Activated CD8-positive, alpha-beta memory T cell treated with anti-CD3 and anti-CD28 coated beads, Interleukin-2, amount 50 U/mL, for 4 hours (primary cell): ENCODE results near the gene HOGA1.
"Not testable (repeated sequence)": the region's sequence is repeated elsewhere in the genome, so short reads cannot be mapped to it uniquely, and the experiment has no call there.

Source experiments
- DNase-seq: peaks from one replicate; pipeline ENCODE4 v3.0.0-alpha.2; 2020

Gene HOGA1

GRCh38 chr10:97555541-97555940 is 28.6 kb upstream of the HOGA1 start:
- not testable (repeated sequence) for DNase-seq

- DNase-seq = not testable (repeated sequence)
Measured at GRCh38 chr10:97560731-97561381, 23.3 kb upstream of the HOGA1 start.

- not testable (repeated sequence) for DNase-seq
Measured at GRCh38 chr10:97561386-97562077, 22.7 kb upstream of the HOGA1 start.

- DNase-seq = not testable (repeated sequence)
Measured at GRCh38 chr10:97562329-97562728, 21.9 kb upstream of the HOGA1 start.

GRCh38 chr10:97563337-97563736 is 20.9 kb upstream of the HOGA1 start:
- DNase-seq = no peak

- no peak for DNase-seq
Measured at GRCh38 chr10:97564776-97565175, 19.4 kb upstream of the HOGA1 start.

GRCh38 chr10:97566336-97566996 is 17.7 kb upstream of the HOGA1 start:
- DNase-seq = no peak

- no peak for DNase-seq
Measured at GRCh38 chr10:97567891-97568290, 16.3 kb upstream of the HOGA1 start.

GRCh38 chr10:97570146-97570788 is 13.9 kb upstream of the HOGA1 start:
- no peak for DNase-seq

GRCh38 chr10:97570789-97571471 is 13.3 kb upstream of the HOGA1 start:
- no peak for DNase-seq

GRCh38 chr10:97571622-97572021 is 12.6 kb upstream of the HOGA1 start:
- no peak for DNase-seq

- peak; percentile 52 for DNase-seq
Measured at GRCh38 chr10:97572214-97572989, 11.8 kb upstream of the HOGA1 start, which contains the start of gene ANKRD2. ANKRD2 (plus strand) TSS chr10:97572779; CDS start chr10:97572789, 10 bp downstream.

GRCh38 chr10:97573021-97573420 is 11.2 kb upstream of the HOGA1 start:
- no peak for DNase-seq

- no peak for DNase-seq
Measured at GRCh38 chr10:97573672-97574071, 10.5 kb upstream of the HOGA1 start.

- no peak for DNase-seq
Measured at GRCh38 chr10:97574374-97575126, 9.6 kb upstream of the HOGA1 start.

- DNase-seq = no peak
Measured at GRCh38 chr10:97575127-97575668, 9.0 kb upstream of the HOGA1 start.

- DNase-seq = not testable (repeated sequence)
Measured at GRCh38 chr10:97576487-97576886, 7.7 kb upstream of the HOGA1 start.

- DNase-seq = no peak
Measured at GRCh38 chr10:97577701-97578100, 6.5 kb upstream of the HOGA1 start.

- DNase-seq = no peak
Measured at GRCh38 chr10:97578171-97578844, 5.9 kb upstream of the HOGA1 start.
